Cerebellar nuclear complex (tissue), 1 donor: ENCODE data around the gene HSFX3.
"Not testable (repeated sequence)": the region's sequence is repeated elsewhere in the genome, so short reads cannot be mapped to it uniquely, and the experiment has no call there.

Experiments
- DNase-seq, 2 experiments: peaks; one replicate each; lab custom pipeline; 2025; lab: John Stamatoyannopoulos, UW

HSFX3 gene

GRCh38 chrX:149545545-149546543, 3.9 kb downstream of the HSFX3 start:
- DNase-seq: not testable (repeated sequence)

- DNase-seq: no peak
Measured at GRCh38 chrX:149541521-149542047, 8.1 kb downstream of the HSFX3 start.

GRCh38 chrX:149540621-149541520, 8.9 kb downstream of the HSFX3 start, which contains the start of gene EOLA1:
Gene EOLA1, plus strand, starts transcription at chrX:149541012. Its CDS starts 4,619 bp downstream, at chrX:149545631.
- DNase-seq: peak; percentile 82

GRCh38 chrX:149540131-149540620, 9.5 kb downstream of the HSFX3 start:
- DNase-seq: no peak

- peak in 1 of 2 experiments; percentile 16 for DNase-seq
Measured at GRCh38 chrX:149539283-149540130, 10.2 kb downstream of the HSFX3 start.

GRCh38 chrX:149537474-149537873, 12.2 kb downstream of the HSFX3 start:
- DNase-seq: not testable (repeated sequence)

GRCh38 chrX:149534926-149535602, 14.7 kb downstream of the HSFX3 start:
- DNase-seq: not testable (repeated sequence)

GRCh38 chrX:149533999-149534398, 15.7 kb downstream of the HSFX3 start:
- DNase-seq: not testable (repeated sequence)

- not testable (repeated sequence) for DNase-seq
Measured at GRCh38 chrX:149532868-149533267, 16.9 kb downstream of the HSFX3 start.

GRCh38 chrX:149531599-149531998, 18.1 kb downstream of the HSFX3 start:
- no peak for DNase-seq

GRCh38 chrX:149528381-149528780, 21.3 kb downstream of the HSFX3 start:
- no peak for DNase-seq

- DNase-seq: no peak
Measured at GRCh38 chrX:149527705-149528104, 22.0 kb downstream of the HSFX3 start.

- DNase-seq: not testable (repeated sequence)
Measured at GRCh38 chrX:149526318-149527033, 23.2 kb downstream of the HSFX3 start.

- not testable (repeated sequence) for DNase-seq
Measured at GRCh38 chrX:149525903-149526302, 23.8 kb downstream of the HSFX3 start.

- DNase-seq: not testable (repeated sequence)
Measured at GRCh38 chrX:149525389-149525788, 24.3 kb downstream of the HSFX3 start.

GRCh38 chrX:149522916-149523315, 26.8 kb downstream of the HSFX3 start:
- DNase-seq: no peak

GRCh38 chrX:149521438-149521837, 28.3 kb downstream of the HSFX3 start:
- no peak for DNase-seq

- not testable (repeated sequence) for DNase-seq
Measured at GRCh38 chrX:149520636-149521277, 29.0 kb downstream of the HSFX3 start.

GRCh38 chrX:149518236-149518635, 31.5 kb downstream of the HSFX3 start:
- DNase-seq: no peak
